H9 (cell line): ENCODE results near the gene SLC1A4. TPM values are rescaled to one million over a fixed set of nuclear protein-coding genes. Genes with fewer than 3 reads are reported as not detected.

Experiments
- DNase-seq: peaks from one replicate; pipeline ENCODE4 v3.0.0-alpha.2; 2017
- H2AFZ ChIP-seq: one replicate; pipeline ENCODE4 v1.6.1; 2013; ENCODE audit warnings: mild to moderate bottlenecking, low read length, control low read depth, moderate library complexity
- H2AK5ac ChIP-seq: 2 replicates; pipeline ENCODE4 v1.6.1; 2013; ENCODE audit warnings: low read length, control low read depth, mixed read lengths; ENCODE audit not compliant: insufficient read length
- H2BK120ac ChIP-seq: one replicate; pipeline ENCODE4 v1.6.1; 2013; ENCODE audit warnings: low read depth, mild to moderate bottlenecking, low read length, control low read depth, inconsistent platforms; ENCODE audit not compliant: poor library complexity, severe bottlenecking
- H2BK12ac ChIP-seq: 2 replicates; pipeline ENCODE4 v1.6.1; 2013; ENCODE audit warnings: low read length, control low read depth, mixed read lengths, low read depth; ENCODE audit not compliant: insufficient read length
- H2BK15ac ChIP-seq: 2 replicates; pipeline ENCODE4 v1.6.1; 2013; ENCODE audit warnings: low read depth, low read length, control low read depth
- H2BK20ac ChIP-seq: one replicate; pipeline ENCODE4 v1.6.1; 2013; ENCODE audit warnings: low read depth, mild to moderate bottlenecking, low read length, control low read depth, inconsistent platforms; ENCODE audit not compliant: poor library complexity, severe bottlenecking
- H2BK5ac ChIP-seq: 2 replicates; pipeline ENCODE4 v1.6.1; 2013; ENCODE audit warnings: low read length, control low read depth, mixed read lengths; ENCODE audit not compliant: insufficient read length
- H3K14ac ChIP-seq: 2 replicates; pipeline ENCODE4 v1.6.1; 2013; ENCODE audit warnings: low read length, control low read depth; ENCODE audit not compliant: insufficient read depth
- H3K18ac ChIP-seq: 2 replicates; pipeline ENCODE4 v1.6.1; 2013; ENCODE audit warnings: low read depth, mild to moderate bottlenecking, mixed read lengths, low read length, control low read depth; ENCODE audit not compliant: insufficient read length
- H3K23ac ChIP-seq: 2 replicates; pipeline ENCODE4 v1.6.1; 2013; ENCODE audit warnings: low read length, control low read depth, mixed read lengths, low read depth; ENCODE audit not compliant: insufficient read length
- H3K23me2 ChIP-seq: 2 replicates; pipeline ENCODE4 v1.6.1; 2013; ENCODE audit warnings: low read depth, mild to moderate bottlenecking, mixed read lengths, low read length, control low read depth; ENCODE audit not compliant: insufficient read length, poor library complexity, severe bottlenecking
- H3K27ac ChIP-seq: 2 replicates; pipeline ENCODE4 v1.5.1; 2013; ENCODE audit warnings: low read length, control low read depth, mixed read lengths, low read depth; ENCODE audit not compliant: insufficient read length
- H3K27me3 ChIP-seq: 2 replicates; pipeline ENCODE4 v1.6.1; 2013; ENCODE audit warnings: low read length, control low read depth, inconsistent platforms; ENCODE audit not compliant: insufficient read depth
- H3K4ac ChIP-seq: 2 replicates; pipeline ENCODE4 v1.6.1; 2013; ENCODE audit warnings: low read depth, mild to moderate bottlenecking, control low read depth, inconsistent platforms, low read length, moderate library complexity
- H3K4me1 ChIP-seq: 2 replicates; pipeline ENCODE4 v1.6.1; 2013; ENCODE audit warnings: low read length, control low read depth, inconsistent platforms; ENCODE audit not compliant: insufficient read depth
- H3K4me2 ChIP-seq: 2 replicates; pipeline ENCODE4 v1.6.1; 2013; ENCODE audit warnings: low read length, control low read depth, mixed read lengths; ENCODE audit not compliant: insufficient read length, insufficient read depth
- H3K56ac ChIP-seq: 2 replicates; pipeline ENCODE4 v1.6.1; 2013; ENCODE audit warnings: low read depth, mild to moderate bottlenecking, mixed read lengths, low read length, control low read depth; ENCODE audit not compliant: insufficient read length
- H3K79me1 ChIP-seq: 2 replicates; pipeline ENCODE4 v1.6.1; 2013; ENCODE audit warnings: low read depth, mild to moderate bottlenecking, moderate library complexity, low read length, control low read depth, inconsistent platforms; ENCODE audit not compliant: insufficient read depth, poor library complexity, severe bottlenecking
- H3K79me2 ChIP-seq: 2 replicates; pipeline ENCODE4 v1.6.1; 2013; ENCODE audit warnings: low read length, control low read depth, inconsistent platforms; ENCODE audit not compliant: insufficient read depth
- H3K9ac ChIP-seq: 2 replicates; pipeline ENCODE4 v1.6.1; 2013; ENCODE audit warnings: low read length, control low read depth, mixed read lengths; ENCODE audit not compliant: insufficient read length; ENCODE audit errors: extremely low read depth
- H3K9me3 ChIP-seq: one replicate; pipeline ENCODE4 v1.6.1; 2013; ENCODE audit warnings: low read depth, low read length, inconsistent platforms; ENCODE audit not compliant: control insufficient read depth
- H3T11ph ChIP-seq: one replicate; pipeline ENCODE4 v1.6.1; 2013; ENCODE audit warnings: mild to moderate bottlenecking, low read length, control low read depth, inconsistent platforms
- H4K20me1 ChIP-seq: one replicate; pipeline ENCODE4 v1.6.1; 2013; ENCODE audit not compliant: control insufficient read depth, insufficient read length, insufficient read depth
- H4K5ac ChIP-seq: 2 replicates; pipeline ENCODE4 v1.6.1; 2013; ENCODE audit warnings: low read depth, mild to moderate bottlenecking, mixed read lengths, low read length, control low read depth; ENCODE audit not compliant: insufficient read length
- H4K8ac ChIP-seq: replicated peaks from 2 replicates; pipeline ENCODE4 v1.6.1; 2013; ENCODE audit warnings: low read length, control low read depth, mixed read lengths, low read depth; ENCODE audit not compliant: insufficient read length
- H4K91ac ChIP-seq: 2 replicates; pipeline ENCODE4 v1.6.1; 2013; ENCODE audit warnings: low read depth, mild to moderate bottlenecking, moderate library complexity, mixed read lengths, low read length, control low read depth; ENCODE audit not compliant: insufficient read length
- H3K27ac Mint-ChIP-seq, 3 experiments: 2 replicates in 2 of 3; 3 replicates in 1 of 3; pipeline ENCODE4 v1.8.0; 2020 to 2021; ENCODE audit warnings: mixed read lengths in 3 of 3, mild to moderate bottlenecking in 1 of 3, moderate library complexity in 1 of 3
- H3K27me3 Mint-ChIP-seq: 2 replicates; pipeline ENCODE4 v1.8.0; 2021; ENCODE audit warnings: low read depth, mild to moderate bottlenecking, moderate library complexity, mixed read lengths
- H3K36me3 Mint-ChIP-seq, 3 experiments: 2 replicates in 2 of 3; 3 replicates in 1 of 3; pipeline ENCODE4 v1.8.0; 2020 to 2021; ENCODE audit warnings: low read depth in 3 of 3, mixed read lengths in 3 of 3; ENCODE audit not compliant: insufficient read depth in 1 of 3
- H3K4me1 Mint-ChIP-seq, 2 experiments: 2 replicates each; pipeline ENCODE4 v1.8.0; 2020; ENCODE audit warnings: mixed read lengths in 2 of 2
- H3K4me3 Mint-ChIP-seq, 2 experiments: 2 replicates in 1 of 2; 3 replicates in 1 of 2; pipeline ENCODE4 v1.8.0; 2020 to 2021; ENCODE audit warnings: mild to moderate bottlenecking in 2 of 2, mixed read lengths in 2 of 2, moderate library complexity in 1 of 2
- H3K9me3 Mint-ChIP-seq, 2 experiments: 2 replicates in 1 of 2; 3 replicates in 1 of 2; pipeline ENCODE4 v1.8.0; 2020; ENCODE audit warnings: mild to moderate bottlenecking in 2 of 2, mixed read lengths in 2 of 2, moderate library complexity in 1 of 2
- CTCF ChIP-seq: fragments of 200-600 bp; sonication (generic); conservative IDR thresholded peaks from 3 replicates; pipeline ENCODE4 v1.8.0; 2021; ENCODE audit warnings: antibody characterized with exemption, mild to moderate bottlenecking
- WGBS: extraction: QIAGEN DNeasy Blood & Tissue Kit; methylation state at CpG from one replicate; pipeline ENCODE4 v1.1.7; 2013; ENCODE audit warnings: missing lambda C conversion rate, low lambda C conversion rate, mixed read lengths; ENCODE audit not compliant: insufficient read length; ENCODE audit errors: extremely low coverage; 5-methylcytosine and 5-hydroxymethylcytosine counted together
- total RNA-seq: library from RNA; stranded (reverse); gene quantifications from 2 replicates; pipeline ENCODE4 v1.2.1, GENCODE V29; 2021

Gene SLC1A4
- total RNA-seq, 1 experiment from 2014 or later: 1.9 TPM

- no peak for DNase-seq
- H3K27ac Mint-ChIP-seq: no peak overlapping the region
- no peak overlapping the region for H4K5ac ChIP-seq
Measured at GRCh38 chr2:64987001-64987955, 1.9 kb upstream of the SLC1A4 start.

More at GRCh38 chr2:64987001-64987955, 1.9 kb upstream of the SLC1A4 start:
- Histone ChIP-seq H3K56ac (no peak overlapping the region), H2AFZ (no peak overlapping the region), H4K8ac (no peak overlapping the region), H3K27me3 (peaks cover 26% of the 10 kb centered on the region; the same call in 1 of the 2 replicates), H4K91ac (no peak overlapping the region), H3K4me1 (no peaks in the 10 kb centered on the region), H2BK12ac (no peak overlapping the region), H3K4me2 (peak overlapping the region; percentile 53), H3T11ph (no peak overlapping the region), H3K23ac (no peak overlapping the region), H3K79me1 (no peaks in the 10 kb centered on the region), H2BK20ac (no peak overlapping the region), H2BK120ac (no peak overlapping the region), H3K14ac (no peak overlapping the region), H3K9ac (no peak overlapping the region), H3K27ac (no peak overlapping the region), H3K79me2 (no peaks in the 10 kb centered on the region), H2AK5ac (no peak overlapping the region), H3K23me2 (peaks cover 13% of the 10 kb centered on the region), H3K4ac (no peak overlapping the region), H2BK15ac (no peak overlapping the region), H3K18ac (no peak overlapping the region), H4K20me1 (no peaks in the 10 kb centered on the region), H3K9me3 (no peaks in the 10 kb centered on the region), H2BK5ac (no peak overlapping the region)
- H3K36me3 Mint-ChIP-seq: peaks cover 0 to 2% (median 0%) of the 10 kb centered on the region in 3 experiments; a peak in 2 of 7 replicates
- no peak for TF ChIP-seq CTCF
- no CpG with 5 or more reads among the region's 6 CpGs for WGBS
- peak overlapping the region; percentile 29 to 74; a peak in 4 of 5 replicates for H3K4me3 Mint-ChIP-seq
- H3K9me3 Mint-ChIP-seq: no peaks in the 10 kb centered on the region; a peak in 1 of 5 replicates
- H3K27me3 Mint-ChIP-seq: peaks cover 65% of the 10 kb centered on the region
- H3K4me1 Mint-ChIP-seq: peaks cover 15 to 16% of the 10 kb centered on the region in 2 experiments
